Ascending aorta (tissue), 2 donors: Measurements from ENCODE around the gene MAMLD1. TPM values are rescaled to one million over a fixed set of nuclear protein-coding genes. Genes with fewer than 3 reads are reported as not detected.
A peak's percentile ranks its signal among the peaks of the same experiment; 100 is the strongest.

Source experiments
- DNase-seq, 2 donors: peaks; one replicate each; pipeline ENCODE4 v3.0.0-alpha.2; 2019; ENCODE audit warnings: low spot score in 2 of 2
- H3K27ac ChIP-seq, 2 donors: fragments of 200-600 bp; sonication (generic); one replicate each; pipeline ENCODE4 v1.5.1; 2016 to 2017; ENCODE audit warnings: mild to moderate bottlenecking in 1 of 2
- H3K27me3 ChIP-seq: fragments of 200-600 bp; sonication (generic); one replicate; pipeline ENCODE4 v1.5.1; 2017
- H3K36me3 ChIP-seq, 2 donors: fragments of 200-600 bp; sonication (generic); one replicate each; pipeline ENCODE4 v1.5.1; 2016
- H3K4me1 ChIP-seq, 2 donors: fragments of 200-600 bp; sonication (generic); one replicate each; pipeline ENCODE4 v1.5.1; 2016 to 2017; ENCODE audit warnings: mild to moderate bottlenecking in 1 of 2
- H3K4me3 ChIP-seq, 2 donors: fragments of 200-600 bp; sonication (generic); one replicate each; pipeline ENCODE4 v1.5.1; 2016 to 2017; ENCODE audit warnings: mild to moderate bottlenecking in 1 of 2
- H3K9me3 ChIP-seq, 2 donors: fragments of 200-600 bp; sonication (generic); one replicate each; pipeline ENCODE4 v1.5.1; 2016
- CTCF ChIP-seq, 3 experiments: fragments of 200-600 bp in 2 of 3; fragments of 450-650 bp in 1 of 3; sonication (generic) in 2 of 3; IDR thresholded peaks; one replicate each; pipeline ENCODE4 v1.5.1; 2016 to 2019; ENCODE audit warnings: antibody characterized with exemption in 3 of 3, mild to moderate bottlenecking in 1 of 3, moderate library complexity in 1 of 3
- intact Hi-C: fragments of 100-400 bp; cut with DNase I; formaldehyde crosslinking; loops from one replicate; pipeline ENCODE4 v1.15.1; 2023
- total RNA-seq: library from RNA; depleted of rRNA; stranded (reverse); fragments of >200 nt; gene quantifications from one replicate; pipeline ENCODE4 v1.1.0, GENCODE V29; 2016

MAMLD1 gene
- total RNA-seq, result 15.4 TPM

- intact Hi-C loops, result loop anchor here (5.0 to 10.0 kb wide), 7 partner anchors 144 to 858 kb away; partner anchors contain the start of genes IDS and MTMR1
- Histone ChIP-seq H3K36me3 (no peaks in the 10 kb centered on the region), H3K27me3 (no peaks in the 10 kb centered on the region), H3K9me3 (no peaks in the 10 kb centered on the region), H3K4me3 (peak within 1 kb of the TSS; percentile 63 to 68), H3K27ac (peak within 1 kb of the TSS; percentile 82 to 89), H3K4me1 (no peaks in the 10 kb centered on the region)
- TF ChIP-seq CTCF (IDR thresholded peaks at IDR 0.05), result peak in 1 of 3 experiments; percentile 13
- peak; percentile 43 to 87 for DNase-seq
Measured at GRCh38 chrX:150362599-150363481, at the start of gene MAMLD1. Gene MAMLD1, plus strand, starts transcription at chrX:150363317. Its CDS starts 82,200 bp downstream, at chrX:150445517.

GRCh38 chrX:150313514-150313913 lies 49.6 kb upstream of the MAMLD1 start:
- Histone ChIP-seq H3K36me3 (no peaks in the 10 kb centered on the region), H3K27me3 (no peaks in the 10 kb centered on the region), H3K27ac (no peak overlapping the region), H3K4me3 (no peak overlapping the region), H3K9me3 (no peaks in the 10 kb centered on the region), H3K4me1 (no peaks in the 10 kb centered on the region)
- intact Hi-C loops, result no loop called here
- DNase-seq, result peak in 1 of 2 donors; percentile 16
- TF ChIP-seq CTCF (IDR thresholded peaks at IDR 0.05), result no peak

GRCh38 chrX:150314186-150314585 lies 48.9 kb upstream of the MAMLD1 start:
- TF ChIP-seq CTCF (IDR thresholded peaks at IDR 0.05), result no peak
- intact Hi-C loops, result no loop called here
- Histone ChIP-seq H3K4me1 (no peaks in the 10 kb centered on the region), H3K27me3 (no peaks in the 10 kb centered on the region), H3K4me3 (no peak overlapping the region), H3K9me3 (no peaks in the 10 kb centered on the region), H3K36me3 (no peaks in the 10 kb centered on the region), H3K27ac (no peak overlapping the region)
- peak in 1 of 2 donors; percentile 5 for DNase-seq

- H3K4me3 ChIP-seq, result no peak overlapping the region
- peak in 1 of 2 donors; percentile 42 for DNase-seq
- no peaks in the 10 kb centered on the region for H3K36me3 ChIP-seq
- no peak overlapping the region for H3K27ac ChIP-seq
- no peaks in the 10 kb centered on the region for H3K4me1 ChIP-seq
- H3K27me3 ChIP-seq, result no peaks in the 10 kb centered on the region
- TF ChIP-seq CTCF (IDR thresholded peaks at IDR 0.05), result no peak
- intact Hi-C loops, result no loop called here
- no peaks in the 10 kb centered on the region for H3K9me3 ChIP-seq
Measured at GRCh38 chrX:150316564-150316963, 46.6 kb upstream of the MAMLD1 start.

- Histone ChIP-seq H3K4me3 (no peak overlapping the region), H3K27me3 (no peaks in the 10 kb centered on the region), H3K36me3 (no peaks in the 10 kb centered on the region), H3K9me3 (no peaks in the 10 kb centered on the region), H3K4me1 (no peaks in the 10 kb centered on the region), H3K27ac (no peak overlapping the region)
- intact Hi-C loops, result no loop called here
- TF ChIP-seq CTCF (IDR thresholded peaks at IDR 0.05), result no peak
- DNase-seq, result no peak
Measured at GRCh38 chrX:150323020-150323419, 40.1 kb upstream of the MAMLD1 start.
